GM15510 (cell line): ENCODE measurements around the gene SNN.

Source experiments
- POLR2A ChIP-seq: IDR thresholded peaks from 3 replicates; pipeline ENCODE4 v1.6.1; 2011; ENCODE audit warnings: borderline replicate concordance; ENCODE audit not compliant: insufficient read length; ENCODE audit errors: extremely low read depth

Gene SNN

DNA sequence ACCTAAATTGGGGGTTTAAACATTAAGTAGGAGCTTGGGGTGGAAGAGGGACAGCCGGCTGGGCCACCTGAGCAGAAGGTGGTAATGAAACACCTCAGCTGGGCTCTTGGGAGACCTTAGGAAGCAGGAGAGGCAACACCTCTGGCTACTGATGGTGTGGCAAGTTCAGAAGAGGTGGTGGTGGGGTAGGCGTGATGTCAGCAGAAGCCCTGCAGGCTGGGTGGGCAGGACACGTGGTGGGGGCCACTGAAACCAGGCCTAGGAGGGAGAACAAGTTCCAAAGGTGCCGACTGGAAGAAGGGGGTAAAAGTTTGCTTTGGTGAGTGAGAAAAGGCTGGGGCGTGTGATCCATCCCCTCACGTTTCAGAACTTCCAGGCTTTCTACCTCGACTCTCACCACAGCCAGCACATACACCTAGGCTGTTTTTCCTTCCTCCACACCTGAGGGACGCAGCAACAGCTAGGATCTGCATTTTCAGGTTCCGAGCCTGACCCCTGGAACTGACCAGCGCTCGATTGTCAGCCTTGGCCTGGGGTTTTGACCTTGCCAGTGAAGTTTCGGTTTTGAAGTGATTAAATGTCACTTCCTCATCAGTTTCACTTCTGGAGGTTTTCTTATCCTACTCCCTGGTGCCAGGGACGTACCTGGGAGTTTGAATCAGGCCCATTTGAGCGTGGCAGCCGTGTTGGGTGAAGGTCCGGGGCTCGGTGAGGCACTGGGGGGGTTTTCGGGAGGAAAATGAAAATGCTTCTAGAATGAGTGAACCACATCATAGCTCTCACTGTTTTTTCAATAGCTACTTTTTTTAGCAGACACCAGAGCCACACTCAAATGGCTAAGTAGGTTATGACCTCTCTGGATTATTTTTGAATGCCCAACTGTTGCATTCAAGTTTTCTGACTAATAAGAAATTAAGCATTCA, 10.0 kb downstream of the SNN start:
- no peak for TF ChIP-seq POLR2A

- no peak for TF ChIP-seq POLR2A
These were observed 11.0 kb downstream of the SNN start for GRCh38 chr16:11679250-11679649.

DNA sequence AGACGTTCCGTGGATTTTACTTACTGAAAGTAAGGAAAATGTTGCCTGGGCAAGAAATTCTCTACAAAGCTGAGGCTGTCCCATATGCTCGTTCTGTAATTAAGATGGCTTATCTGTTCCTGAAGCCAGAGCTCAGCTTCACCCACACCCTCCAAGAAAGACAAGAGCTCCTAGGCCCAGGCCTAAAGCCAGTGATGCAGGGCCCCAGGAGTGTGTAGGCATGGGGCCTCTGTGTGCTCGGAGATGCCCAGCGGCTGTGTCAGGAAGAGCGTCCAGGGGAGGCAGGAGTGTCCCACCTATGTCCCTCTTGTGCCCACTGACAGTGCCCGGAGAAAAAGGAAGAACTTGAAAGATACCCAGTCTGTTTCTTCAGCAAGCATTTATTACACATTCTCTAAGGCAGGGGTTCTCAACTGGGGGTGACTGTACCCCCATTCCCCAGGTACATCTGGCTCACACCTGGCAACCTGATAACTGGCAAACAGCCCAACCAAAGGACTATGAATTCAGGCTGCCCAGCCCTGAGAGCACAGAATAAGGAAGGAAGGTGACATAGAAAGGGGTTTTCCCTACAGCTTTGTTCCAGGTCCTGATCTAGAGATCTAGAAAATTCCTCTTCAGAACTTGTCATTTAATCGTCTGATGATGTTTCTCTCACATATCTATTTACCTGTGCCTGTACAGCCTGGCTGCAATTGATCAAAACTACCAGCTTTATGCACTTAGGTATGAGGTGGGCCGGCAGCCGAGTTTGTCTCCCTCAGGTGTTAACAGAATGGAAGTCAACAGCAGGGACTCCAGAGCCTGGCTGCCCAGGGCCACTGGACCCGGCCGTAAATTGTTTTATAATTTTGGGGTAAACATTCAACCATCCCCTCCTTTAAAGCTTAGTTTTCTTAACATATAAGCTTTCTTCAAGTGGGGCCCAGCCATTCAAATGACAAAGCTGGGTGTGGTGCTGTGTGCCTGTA, 12.0 kb downstream of the SNN start:
- TF ChIP-seq POLR2A: no peak

- TF ChIP-seq POLR2A: no peak
These were observed 13.3 kb downstream of the SNN start for GRCh38 chr16:11681556-11681955.

DNA sequence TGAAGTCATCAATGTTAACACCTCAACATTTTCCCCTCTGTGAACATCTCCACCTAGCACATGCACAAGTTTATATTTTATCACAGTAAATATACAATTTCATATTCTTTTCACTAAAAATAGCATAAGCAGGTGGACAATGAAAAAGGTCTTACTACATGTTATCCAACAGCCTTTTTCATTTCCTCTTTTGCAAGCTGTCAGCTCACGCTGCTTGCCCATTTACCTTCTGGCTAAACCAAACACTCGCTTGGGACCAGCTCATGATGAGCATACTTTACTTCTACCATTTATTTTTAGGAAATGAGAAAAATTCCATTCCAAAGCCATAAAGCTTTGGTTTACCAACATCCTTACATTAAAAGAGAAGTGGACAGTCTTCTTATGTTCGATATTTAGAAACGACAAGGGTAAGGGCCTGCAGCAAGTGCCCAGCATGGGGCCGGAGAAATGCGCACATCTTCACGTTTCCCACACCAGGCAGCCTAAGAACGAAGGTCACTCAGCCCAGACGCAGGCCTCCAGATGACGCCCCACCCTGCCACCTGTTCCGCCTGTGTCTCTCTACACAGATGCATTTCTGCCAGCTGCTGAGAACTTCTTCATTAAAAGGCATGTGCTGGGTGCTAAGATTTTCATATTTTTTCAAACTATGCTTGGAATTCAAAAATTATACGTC, 13.9 kb downstream of the SNN start:
- no peak for TF ChIP-seq POLR2A

DNA sequence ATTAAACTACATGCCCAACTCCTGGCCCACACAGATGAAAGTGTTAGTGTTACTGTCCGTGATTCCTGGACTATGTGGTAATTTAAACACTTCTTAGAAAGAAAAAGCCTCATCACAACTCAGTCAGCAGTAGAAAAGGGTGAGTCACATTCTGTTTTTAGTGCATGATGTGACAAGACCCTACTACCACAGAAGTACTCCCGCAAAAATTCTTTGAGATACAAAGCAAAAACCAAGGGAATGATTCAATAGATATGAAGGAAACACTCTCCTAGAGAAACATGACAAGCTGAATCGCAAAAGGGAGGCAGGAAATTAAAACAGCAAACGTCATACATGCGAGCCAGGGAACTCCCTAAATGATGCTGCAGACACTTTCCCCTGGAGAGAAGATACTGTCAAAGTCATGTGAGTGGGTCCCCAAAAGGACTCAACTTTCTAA, 14.4 kb downstream of the SNN start:
- TF ChIP-seq POLR2A: no peak

GRCh38 chr16:11683145-11683544, 14.9 kb downstream of the SNN start:
- TF ChIP-seq POLR2A: no peak

DNA sequence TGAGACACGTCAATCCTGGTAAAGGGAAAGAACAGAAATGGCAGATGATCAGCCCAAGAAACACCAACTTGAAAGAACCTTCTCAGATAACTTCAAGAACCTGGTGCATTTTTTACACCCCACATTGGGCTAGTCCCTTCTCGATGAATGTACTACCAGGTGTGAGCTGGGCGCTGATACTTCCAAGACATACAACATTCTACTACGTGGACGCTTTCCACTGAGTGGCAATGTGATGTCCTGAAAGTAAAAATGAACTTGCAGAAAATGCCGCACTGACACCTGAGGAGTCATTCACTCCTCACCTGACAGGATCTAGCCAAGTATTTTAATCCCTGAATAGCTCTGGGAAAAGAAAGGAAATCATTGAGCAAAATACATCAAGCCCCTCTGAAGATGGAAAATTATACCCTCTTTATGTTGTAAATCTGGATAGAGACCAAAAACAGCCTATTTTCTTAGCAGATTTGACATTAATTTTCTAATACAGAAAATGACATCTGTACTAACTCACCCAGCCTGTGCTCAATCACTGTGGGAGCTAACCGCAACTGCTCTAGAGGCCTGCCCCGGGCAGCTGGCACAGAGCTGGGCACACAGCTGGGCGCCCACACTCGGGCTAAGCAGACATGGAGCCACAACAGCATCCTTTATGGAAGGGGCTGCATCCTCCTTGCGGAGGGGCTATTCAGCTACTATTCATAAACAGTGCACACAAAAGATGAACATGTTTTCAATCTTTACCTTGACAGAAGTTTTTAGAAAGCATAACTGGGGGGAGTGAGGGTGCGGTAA, 16.2 kb downstream of the SNN start:
- no peak for TF ChIP-seq POLR2A

DNA sequence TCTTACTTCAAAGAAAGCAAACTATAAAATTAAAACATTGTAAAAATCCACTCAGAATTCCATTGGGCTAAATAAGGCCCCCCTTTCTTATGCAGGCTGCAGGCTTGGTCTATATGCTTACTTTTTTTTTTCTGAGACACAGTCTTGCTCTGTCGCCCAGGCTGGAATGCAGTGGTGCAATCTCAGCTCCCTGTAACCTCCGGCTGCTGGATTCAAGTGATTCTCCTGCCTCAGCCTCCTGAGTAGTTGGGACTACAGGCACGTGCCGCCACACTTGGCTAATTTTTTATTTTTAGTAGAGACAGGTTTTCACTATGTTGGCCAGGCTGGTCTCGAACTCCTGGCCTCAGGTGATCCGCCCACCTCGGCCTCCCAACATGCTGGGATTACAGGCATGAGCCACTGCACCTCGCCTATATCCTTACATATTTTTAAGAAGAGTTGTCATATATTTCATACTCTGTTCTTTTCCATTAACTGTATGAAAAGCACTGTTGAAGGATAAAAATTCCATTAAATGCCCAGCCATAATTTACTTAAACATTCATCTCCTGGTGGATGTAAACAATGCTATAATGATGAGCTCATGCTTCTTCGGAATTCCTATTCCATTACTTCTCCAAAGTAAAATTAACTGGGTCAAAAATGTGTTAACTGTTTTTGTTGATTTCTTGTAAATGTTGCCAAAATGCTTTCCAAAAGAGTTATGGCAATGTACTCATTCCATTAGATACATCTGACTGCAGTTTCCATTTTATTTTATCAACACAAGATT, 17.8 kb downstream of the SNN start:
- TF ChIP-seq POLR2A: no peak

- no peak for TF ChIP-seq POLR2A
These were observed 18.6 kb downstream of the SNN start for GRCh38 chr16:11686713-11687380.

DNA sequence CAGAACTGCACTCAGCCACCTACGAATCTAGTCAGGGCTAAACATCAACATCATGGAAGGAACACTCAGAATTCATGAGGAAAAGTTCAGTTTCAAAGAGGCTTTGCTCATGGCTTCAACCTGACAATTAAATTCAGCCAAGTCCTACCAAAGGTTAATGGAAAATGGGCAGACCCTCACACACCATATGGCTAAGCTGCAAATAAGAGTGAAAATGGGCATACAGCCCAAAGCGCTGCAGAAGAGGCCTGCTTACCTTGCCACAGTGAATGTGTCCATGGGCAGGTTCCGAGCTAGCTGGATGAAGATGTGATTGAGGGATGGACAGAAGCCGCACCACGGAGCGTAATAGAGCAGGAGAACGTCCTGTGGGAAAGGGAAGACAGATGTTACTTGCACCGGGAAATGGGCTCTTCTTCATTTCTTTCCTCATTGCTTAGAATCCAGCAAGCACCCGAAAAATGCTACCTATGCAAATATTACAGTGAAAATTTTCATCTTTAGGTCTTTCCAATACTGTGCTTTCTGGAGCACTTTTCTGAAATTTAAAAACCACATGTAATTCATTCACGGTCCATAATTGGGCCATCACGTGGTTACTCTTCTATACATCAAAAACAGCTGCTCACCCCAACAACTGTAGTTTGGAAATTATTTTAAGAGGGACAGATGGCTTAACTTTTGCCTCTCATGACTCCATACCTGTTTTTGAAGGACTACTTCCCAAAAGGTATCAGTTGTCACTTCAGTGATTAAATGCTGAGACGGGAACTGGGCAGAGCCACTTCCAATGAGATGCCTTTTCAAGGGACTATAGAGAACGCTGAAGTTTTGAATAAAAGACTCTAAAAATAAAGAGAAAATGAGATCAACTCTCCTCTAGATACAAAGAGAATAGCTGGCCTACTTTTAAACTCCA, 19.6 kb downstream of the SNN start:
- no peak for TF ChIP-seq POLR2A

DNA sequence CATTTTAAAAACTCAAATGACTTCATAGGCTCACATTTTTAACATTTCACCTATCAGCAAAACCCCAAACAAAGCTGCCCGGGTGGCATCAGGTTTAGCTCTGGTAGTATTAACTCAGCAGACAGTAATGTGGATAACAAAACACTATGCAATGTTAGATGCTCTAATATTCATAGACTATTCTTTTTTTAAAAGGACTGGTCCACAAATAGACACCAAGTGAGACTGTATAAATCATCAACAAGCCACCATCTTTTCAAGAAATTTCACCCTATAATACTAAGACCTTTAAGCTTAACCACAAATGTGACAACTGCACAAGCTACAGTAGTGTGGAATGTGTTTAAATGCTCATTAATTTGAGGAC, 20.2 kb downstream of the SNN start:
- TF ChIP-seq POLR2A: no peak
